SK-N-SH treated with all-trans-retinoic acid at 6 μM for 48 hours (cell line): ENCODE results near the gene NUP210L.

ENCODE experiments used
- ATAC-seq: fragments of 200-7000 bp; cut with Tn5 transposase; 3 replicates; pipeline ENCODE4 v1.9.1; 2020; ENCODE audit warnings: mild to moderate bottlenecking, moderate library complexity
- ARNTL ChIP-seq: fragments of 450-650 bp; formaldehyde crosslinking; IDR thresholded peaks from 2 replicates; pipeline ENCODE4 v1.5.0; 2020; ENCODE audit warnings: low read depth, mild to moderate bottlenecking, moderate library complexity, borderline replicate concordance
- BACH2 ChIP-seq: fragments of 250-450 bp; sonication (Bioruptor Pico); IDR thresholded peaks from 2 replicates; pipeline ENCODE4 v1.9.0; 2021; ENCODE audit warnings: mild to moderate bottlenecking, borderline replicate concordance
- CSDC2 ChIP-seq: fragments of 250-450 bp; sonication (Bioruptor Pico); IDR thresholded peaks from 2 replicates; pipeline ENCODE4 v1.5.0; 2020; ENCODE audit warnings: mild to moderate bottlenecking, moderate library complexity
- ESRRG ChIP-seq: fragments of 250-450 bp; sonication (Bioruptor Pico); IDR thresholded peaks from 2 replicates; pipeline ENCODE4 v1.6.1; 2021; ENCODE audit warnings: mild to moderate bottlenecking
- GLIS3 ChIP-seq: fragments of 250-450 bp; sonication (Bioruptor Pico); IDR thresholded peaks from 2 replicates; pipeline ENCODE4 v1.5.0; 2020; ENCODE audit warnings: mild to moderate bottlenecking, moderate library complexity
- ISL1 ChIP-seq: fragments of 250-450 bp; sonication (Bioruptor Pico); IDR thresholded peaks from 2 replicates; pipeline ENCODE4 v2.1.2; 2022; ENCODE audit warnings: mild to moderate bottlenecking, moderate library complexity
- OSR1 ChIP-seq: fragments of 250-450 bp; sonication (Bioruptor Pico); IDR thresholded peaks from 2 replicates; pipeline ENCODE4 v1.8.0; 2022; ENCODE audit warnings: moderate library complexity, mild to moderate bottlenecking, inconsistent platforms
- PPARA ChIP-seq: fragments of 250-450 bp; sonication (Bioruptor Pico); IDR thresholded peaks from 2 replicates; pipeline ENCODE4 v1.5.0; 2020; ENCODE audit warnings: mild to moderate bottlenecking, borderline replicate concordance
- RARB ChIP-seq: fragments of 250-450 bp; sonication (Bioruptor Pico); IDR thresholded peaks from 2 replicates; pipeline ENCODE4 v1.8.0; 2021; ENCODE audit warnings: mild to moderate bottlenecking, moderate library complexity
- SNAI2 ChIP-seq: fragments of 250-450 bp; sonication (Bioruptor Pico); IDR thresholded peaks from 2 replicates; pipeline ENCODE4 v1.5.0; 2020; ENCODE audit warnings: mild to moderate bottlenecking, moderate library complexity
- TCF4 ChIP-seq: fragments of 250-450 bp; sonication (Bioruptor Pico); IDR thresholded peaks from 2 replicates; pipeline ENCODE4 v1.8.0; 2021; ENCODE audit warnings: mild to moderate bottlenecking, moderate library complexity, borderline replicate concordance
- TOX ChIP-seq: fragments of 250-450 bp; sonication (Bioruptor Pico); IDR thresholded peaks from 2 replicates; pipeline ENCODE4 v1.8.0; 2021; ENCODE audit warnings: mild to moderate bottlenecking, moderate library complexity, borderline replicate concordance
- ZC3H10 ChIP-seq: fragments of 250-450 bp; sonication (Bioruptor Pico); IDR thresholded peaks from 2 replicates; pipeline ENCODE4 v1.5.1; 2021; ENCODE audit warnings: mild to moderate bottlenecking, moderate library complexity
- ZFP3 ChIP-seq: fragments of 250-450 bp; sonication (Bioruptor Pico); IDR thresholded peaks from 2 replicates; pipeline ENCODE4 v1.5.0; 2020; ENCODE audit warnings: mild to moderate bottlenecking, moderate library complexity
- ZFP30 ChIP-seq: fragments of 450-650 bp; formaldehyde crosslinking; IDR thresholded peaks from 2 replicates; pipeline ENCODE4 v1.5.0; 2022; ENCODE audit warnings: mild to moderate bottlenecking, moderate library complexity
- ZNF565 ChIP-seq: fragments of 450-650 bp; formaldehyde crosslinking; conservative IDR thresholded peaks from 2 replicates; pipeline ENCODE4 v1.5.0; 2020; ENCODE audit warnings: low read depth, mild to moderate bottlenecking, moderate library complexity
- ZNF70 ChIP-seq: fragments of 450-650 bp; formaldehyde crosslinking; IDR thresholded peaks from 2 replicates; pipeline ENCODE4 v1.5.0; 2020; ENCODE audit warnings: mild to moderate bottlenecking, moderate library complexity
- ZNF8 ChIP-seq: fragments of 450-650 bp; formaldehyde crosslinking; IDR thresholded peaks from 2 replicates; pipeline ENCODE4 v1.5.0; 2020; ENCODE audit warnings: mild to moderate bottlenecking, moderate library complexity
- TF ChIP-seq, protein P1 (sequence below): fragments of 250-450 bp; sonication (Bioruptor Pico); IDR thresholded peaks from 2 replicates; pipeline ENCODE4 v1.5.1; 2020; ENCODE audit warnings: low read depth, mild to moderate bottlenecking, moderate library complexity
- TF ChIP-seq, protein P2 (sequence below): fragments of 250-450 bp; sonication (Bioruptor Pico); IDR thresholded peaks from 2 replicates; pipeline ENCODE4 v1.8.0; 2020; ENCODE audit warnings: mild to moderate bottlenecking, moderate library complexity, borderline replicate concordance
- TF ChIP-seq, protein P3 (sequence below): fragments of 250-450 bp; sonication (Bioruptor Pico); IDR thresholded peaks from 2 replicates; pipeline ENCODE4 v1.5.1; 2021; ENCODE audit warnings: mild to moderate bottlenecking, moderate library complexity
- TF ChIP-seq, protein P4 (sequence below): fragments of 250-450 bp; sonication (Bioruptor Pico); IDR thresholded peaks from 2 replicates; pipeline ENCODE4 v1.5.0; 2020; ENCODE audit warnings: mild to moderate bottlenecking, moderate library complexity
- TF ChIP-seq, protein P5 (sequence below): fragments of 250-450 bp; sonication (Bioruptor Pico); IDR thresholded peaks from 2 replicates; pipeline ENCODE4 v1.8.0; 2021; ENCODE audit warnings: low read depth, mild to moderate bottlenecking, moderate library complexity, borderline replicate concordance

The NUP210L gene

DNA sequence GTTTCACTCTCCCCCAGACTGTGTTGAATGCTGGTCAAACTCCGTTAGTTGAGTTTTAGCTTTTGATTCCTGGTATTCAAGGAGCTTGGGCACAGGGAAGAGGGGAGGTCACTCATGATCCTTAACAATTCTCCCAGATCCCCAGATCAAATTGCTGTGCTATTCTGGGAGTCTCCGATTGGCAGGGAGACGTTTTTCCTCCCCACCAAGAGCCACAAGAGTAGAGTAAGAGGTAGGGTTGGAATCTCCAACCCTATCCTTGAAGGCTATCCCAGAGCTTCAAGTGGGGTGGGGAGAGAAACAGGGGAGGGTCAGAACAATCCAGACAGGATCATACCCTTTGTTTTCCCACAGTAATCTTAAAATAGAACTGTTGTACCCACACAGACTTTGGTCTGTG is 37.6 kb upstream of the NUP210L start:
- no peak for TF ChIP-seq ZC3H10 (CRISPR knock-in tag)
- TF ChIP-seq RARB (CRISPR knock-in tag) = no peak
- TF ChIP-seq BACH2 = no peak
- no peak for TF ChIP-seq ISL1 (CRISPR knock-in tag)
- TF ChIP-seq ZFP30 = no peak
- no peak for TF ChIP-seq ARNTL (CRISPR knock-in tag)
- no peak for TF ChIP-seq SNAI2 (CRISPR knock-in tag)
- TF ChIP-seq ZNF70 (CRISPR knock-in tag) = no peak
- TF ChIP-seq, protein P1, sequence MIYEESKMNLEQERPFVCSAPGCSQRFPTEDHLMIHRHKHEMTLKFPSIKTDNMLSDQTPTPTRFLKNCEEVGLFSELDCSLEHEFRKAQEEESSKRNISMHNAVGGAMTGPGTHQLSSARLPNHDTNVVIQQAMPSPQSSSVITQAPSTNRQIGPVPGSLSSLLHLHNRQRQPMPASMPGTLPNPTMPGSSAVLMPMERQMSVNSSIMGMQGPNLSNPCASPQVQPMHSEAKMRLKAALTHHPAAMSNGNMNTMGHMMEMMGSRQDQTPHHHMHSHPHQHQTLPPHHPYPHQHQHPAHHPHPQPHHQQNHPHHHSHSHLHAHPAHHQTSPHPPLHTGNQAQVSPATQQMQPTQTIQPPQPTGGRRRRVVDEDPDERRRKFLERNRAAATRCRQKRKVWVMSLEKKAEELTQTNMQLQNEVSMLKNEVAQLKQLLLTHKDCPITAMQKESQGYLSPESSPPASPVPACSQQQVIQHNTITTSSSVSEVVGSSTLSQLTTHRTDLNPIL (CRISPR knock-in tag) = no peak
- TF ChIP-seq GLIS3 (CRISPR knock-in tag) = no peak
- TF ChIP-seq PPARA (CRISPR knock-in tag) = no peak
- TF ChIP-seq, protein P2, sequence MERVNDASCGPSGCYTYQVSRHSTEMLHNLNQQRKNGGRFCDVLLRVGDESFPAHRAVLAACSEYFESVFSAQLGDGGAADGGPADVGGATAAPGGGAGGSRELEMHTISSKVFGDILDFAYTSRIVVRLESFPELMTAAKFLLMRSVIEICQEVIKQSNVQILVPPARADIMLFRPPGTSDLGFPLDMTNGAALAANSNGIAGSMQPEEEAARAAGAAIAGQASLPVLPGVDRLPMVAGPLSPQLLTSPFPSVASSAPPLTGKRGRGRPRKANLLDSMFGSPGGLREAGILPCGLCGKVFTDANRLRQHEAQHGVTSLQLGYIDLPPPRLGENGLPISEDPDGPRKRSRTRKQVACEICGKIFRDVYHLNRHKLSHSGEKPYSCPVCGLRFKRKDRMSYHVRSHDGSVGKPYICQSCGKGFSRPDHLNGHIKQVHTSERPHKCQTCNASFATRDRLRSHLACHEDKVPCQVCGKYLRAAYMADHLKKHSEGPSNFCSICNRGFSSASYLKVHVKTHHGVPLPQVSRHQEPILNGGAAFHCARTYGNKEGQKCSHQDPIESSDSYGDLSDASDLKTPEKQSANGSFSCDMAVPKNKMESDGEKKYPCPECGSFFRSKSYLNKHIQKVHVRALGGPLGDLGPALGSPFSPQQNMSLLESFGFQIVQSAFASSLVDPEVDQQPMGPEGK (CRISPR knock-in tag) = no peak
- TF ChIP-seq ZNF8 (CRISPR knock-in tag) = no peak
- TF ChIP-seq ZNF565 (CRISPR knock-in tag) = no peak
- TF ChIP-seq CSDC2 (CRISPR knock-in tag) = no peak
- TF ChIP-seq, protein P3, sequence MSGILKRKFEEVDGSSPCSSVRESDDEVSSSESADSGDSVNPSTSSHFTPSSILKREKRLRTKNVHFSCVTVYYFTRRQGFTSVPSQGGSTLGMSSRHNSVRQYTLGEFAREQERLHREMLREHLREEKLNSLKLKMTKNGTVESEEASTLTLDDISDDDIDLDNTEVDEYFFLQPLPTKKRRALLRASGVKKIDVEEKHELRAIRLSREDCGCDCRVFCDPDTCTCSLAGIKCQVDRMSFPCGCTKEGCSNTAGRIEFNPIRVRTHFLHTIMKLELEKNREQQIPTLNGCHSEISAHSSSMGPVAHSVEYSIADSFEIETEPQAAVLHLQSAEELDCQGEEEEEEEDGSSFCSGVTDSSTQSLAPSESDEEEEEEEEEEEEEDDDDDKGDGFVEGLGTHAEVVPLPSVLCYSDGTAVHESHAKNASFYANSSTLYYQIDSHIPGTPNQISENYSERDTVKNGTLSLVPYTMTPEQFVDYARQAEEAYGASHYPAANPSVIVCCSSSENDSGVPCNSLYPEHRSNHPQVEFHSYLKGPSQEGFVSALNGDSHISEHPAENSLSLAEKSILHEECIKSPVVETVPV (CRISPR knock-in tag) = no peak
- TF ChIP-seq ESRRG = no peak
- TF ChIP-seq ZFP3 (CRISPR knock-in tag) = no peak
- TF ChIP-seq TOX (CRISPR knock-in tag) = no peak
- no peak for ATAC-seq

DNA sequence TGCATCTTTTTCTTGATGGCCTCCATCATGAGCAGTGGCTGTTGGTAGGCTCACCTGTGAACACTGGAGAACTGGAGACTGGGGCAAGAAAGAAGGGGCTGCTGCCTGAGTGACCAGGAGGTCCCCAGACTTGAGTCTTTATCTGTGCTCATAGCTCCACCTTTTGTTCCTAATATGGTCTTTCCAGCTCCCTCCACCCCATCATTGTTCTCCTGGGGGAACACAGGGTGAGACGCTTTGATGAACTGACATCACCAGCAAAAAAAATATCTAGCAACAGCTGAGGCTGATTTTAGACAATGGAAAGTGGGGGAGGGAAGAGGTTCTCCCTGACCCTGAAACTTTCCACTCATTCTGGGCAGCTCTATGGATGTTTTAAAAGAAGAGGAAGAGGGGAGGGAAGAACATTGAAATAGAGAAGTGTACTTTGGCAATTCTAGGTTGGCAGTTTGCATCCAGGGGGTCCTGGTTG is 37.2 kb upstream of the NUP210L start, which contains the start of gene TPM3:
TSS of gene TPM3 (minus strand) at position 111 of the 472 bp plus-strand sequence. CDS start at position 29, 82 bp downstream.
- TF ChIP-seq, protein P4, sequence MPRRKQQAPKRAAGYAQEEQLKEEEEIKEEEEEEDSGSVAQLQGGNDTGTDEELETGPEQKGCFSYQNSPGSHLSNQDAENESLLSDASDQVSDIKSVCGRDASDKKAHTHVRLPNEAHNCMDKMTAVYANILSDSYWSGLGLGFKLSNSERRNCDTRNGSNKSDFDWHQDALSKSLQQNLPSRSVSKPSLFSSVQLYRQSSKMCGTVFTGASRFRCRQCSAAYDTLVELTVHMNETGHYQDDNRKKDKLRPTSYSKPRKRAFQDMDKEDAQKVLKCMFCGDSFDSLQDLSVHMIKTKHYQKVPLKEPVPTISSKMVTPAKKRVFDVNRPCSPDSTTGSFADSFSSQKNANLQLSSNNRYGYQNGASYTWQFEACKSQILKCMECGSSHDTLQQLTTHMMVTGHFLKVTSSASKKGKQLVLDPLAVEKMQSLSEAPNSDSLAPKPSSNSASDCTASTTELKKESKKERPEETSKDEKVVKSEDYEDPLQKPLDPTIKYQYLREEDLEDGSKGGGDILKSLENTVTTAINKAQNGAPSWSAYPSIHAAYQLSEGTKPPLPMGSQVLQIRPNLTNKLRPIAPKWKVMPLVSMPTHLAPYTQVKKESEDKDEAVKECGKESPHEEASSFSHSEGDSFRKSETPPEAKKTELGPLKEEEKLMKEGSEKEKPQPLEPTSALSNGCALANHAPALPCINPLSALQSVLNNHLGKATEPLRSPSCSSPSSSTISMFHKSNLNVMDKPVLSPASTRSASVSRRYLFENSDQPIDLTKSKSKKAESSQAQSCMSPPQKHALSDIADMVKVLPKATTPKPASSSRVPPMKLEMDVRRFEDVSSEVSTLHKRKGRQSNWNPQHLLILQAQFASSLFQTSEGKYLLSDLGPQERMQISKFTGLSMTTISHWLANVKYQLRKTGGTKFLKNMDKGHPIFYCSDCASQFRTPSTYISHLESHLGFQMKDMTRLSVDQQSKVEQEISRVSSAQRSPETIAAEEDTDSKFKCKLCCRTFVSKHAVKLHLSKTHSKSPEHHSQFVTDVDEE (CRISPR knock-in tag) = no peak
- TF ChIP-seq ZFP30 = no peak
- TF ChIP-seq, protein P1 (CRISPR knock-in tag) = no peak
- TF ChIP-seq ZC3H10 (CRISPR knock-in tag) = no peak
- TF ChIP-seq RARB (CRISPR knock-in tag) = no peak
- TF ChIP-seq GLIS3 (CRISPR knock-in tag) = no peak
- no peak for TF ChIP-seq SNAI2 (CRISPR knock-in tag)
- TF ChIP-seq, protein P3 (CRISPR knock-in tag) = no peak
- no peak for TF ChIP-seq ARNTL (CRISPR knock-in tag)
- TF ChIP-seq ZNF565 (CRISPR knock-in tag) = no peak
- no peak for TF ChIP-seq TCF4 (CRISPR knock-in tag)
- no peak for TF ChIP-seq CSDC2 (CRISPR knock-in tag)
- no peak for TF ChIP-seq OSR1 (CRISPR knock-in tag)
- TF ChIP-seq ISL1 (CRISPR knock-in tag) = no peak
- TF ChIP-seq ZFP3 (CRISPR knock-in tag) = no peak
- no peak for TF ChIP-seq ESRRG
- no peak for TF ChIP-seq ZNF70 (CRISPR knock-in tag)
- TF ChIP-seq, protein P5, sequence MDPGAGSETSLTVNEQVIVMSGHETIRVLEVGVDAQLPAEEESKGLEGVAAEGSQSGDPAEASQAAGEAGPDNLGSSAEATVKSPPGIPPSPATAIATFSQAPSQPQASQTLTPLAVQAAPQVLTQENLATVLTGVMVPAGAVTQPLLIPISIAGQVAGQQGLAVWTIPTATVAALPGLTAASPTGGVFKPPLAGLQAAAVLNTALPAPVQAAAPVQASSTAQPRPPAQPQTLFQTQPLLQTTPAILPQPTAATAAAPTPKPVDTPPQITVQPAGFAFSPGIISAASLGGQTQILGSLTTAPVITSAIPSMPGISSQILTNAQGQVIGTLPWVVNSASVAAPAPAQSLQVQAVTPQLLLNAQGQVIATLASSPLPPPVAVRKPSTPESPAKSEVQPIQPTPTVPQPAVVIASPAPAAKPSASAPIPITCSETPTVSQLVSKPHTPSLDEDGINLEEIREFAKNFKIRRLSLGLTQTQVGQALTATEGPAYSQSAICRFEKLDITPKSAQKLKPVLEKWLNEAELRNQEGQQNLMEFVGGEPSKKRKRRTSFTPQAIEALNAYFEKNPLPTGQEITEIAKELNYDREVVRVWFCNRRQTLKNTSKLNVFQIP (CRISPR knock-in tag) = no peak
- no peak for ATAC-seq
